GM12873 (cell line): Measurements from ENCODE around the gene CD81.

Experiments used
- TF ChIP-seq, protein P1 (sequence below): IDR thresholded peaks from 2 replicates; pipeline ENCODE4 v1.5.1; 2012; ENCODE audit warnings: low read depth, mild to moderate bottlenecking, moderate library complexity, low read length, control low read depth; ENCODE audit not compliant: insufficient read depth; ENCODE audit errors: missing control alignments

Gene CD81

DNA sequence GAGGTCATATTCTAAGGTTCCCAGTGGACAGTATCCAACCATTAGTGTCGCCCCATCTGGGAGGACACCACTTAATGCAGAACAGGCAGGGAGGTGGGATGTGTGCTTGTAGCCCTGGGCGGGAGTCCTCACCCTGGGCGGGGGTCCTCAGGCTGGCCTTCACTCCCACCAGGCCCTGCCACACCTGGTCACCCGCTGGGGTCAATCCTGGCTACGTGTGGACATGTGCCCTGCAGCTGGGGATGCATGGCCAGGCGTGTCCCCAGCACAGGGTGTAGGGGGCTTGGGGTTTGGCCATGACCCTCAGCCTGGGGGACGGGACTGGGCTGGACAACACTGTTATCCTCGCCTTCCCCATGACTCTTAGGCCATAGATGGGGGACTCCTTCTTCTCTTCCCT is 48.4 kb downstream of the CD81 start:
- TF ChIP-seq, protein P1, sequence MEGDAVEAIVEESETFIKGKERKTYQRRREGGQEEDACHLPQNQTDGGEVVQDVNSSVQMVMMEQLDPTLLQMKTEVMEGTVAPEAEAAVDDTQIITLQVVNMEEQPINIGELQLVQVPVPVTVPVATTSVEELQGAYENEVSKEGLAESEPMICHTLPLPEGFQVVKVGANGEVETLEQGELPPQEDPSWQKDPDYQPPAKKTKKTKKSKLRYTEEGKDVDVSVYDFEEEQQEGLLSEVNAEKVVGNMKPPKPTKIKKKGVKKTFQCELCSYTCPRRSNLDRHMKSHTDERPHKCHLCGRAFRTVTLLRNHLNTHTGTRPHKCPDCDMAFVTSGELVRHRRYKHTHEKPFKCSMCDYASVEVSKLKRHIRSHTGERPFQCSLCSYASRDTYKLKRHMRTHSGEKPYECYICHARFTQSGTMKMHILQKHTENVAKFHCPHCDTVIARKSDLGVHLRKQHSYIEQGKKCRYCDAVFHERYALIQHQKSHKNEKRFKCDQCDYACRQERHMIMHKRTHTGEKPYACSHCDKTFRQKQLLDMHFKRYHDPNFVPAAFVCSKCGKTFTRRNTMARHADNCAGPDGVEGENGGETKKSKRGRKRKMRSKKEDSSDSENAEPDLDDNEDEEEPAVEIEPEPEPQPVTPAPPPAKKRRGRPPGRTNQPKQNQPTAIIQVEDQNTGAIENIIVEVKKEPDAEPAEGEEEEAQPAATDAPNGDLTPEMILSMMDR = no peak

GRCh38 chr11:2426221-2426620 is 49.1 kb downstream of the CD81 start:
- TF ChIP-seq, protein P1 = no peak

DNA sequence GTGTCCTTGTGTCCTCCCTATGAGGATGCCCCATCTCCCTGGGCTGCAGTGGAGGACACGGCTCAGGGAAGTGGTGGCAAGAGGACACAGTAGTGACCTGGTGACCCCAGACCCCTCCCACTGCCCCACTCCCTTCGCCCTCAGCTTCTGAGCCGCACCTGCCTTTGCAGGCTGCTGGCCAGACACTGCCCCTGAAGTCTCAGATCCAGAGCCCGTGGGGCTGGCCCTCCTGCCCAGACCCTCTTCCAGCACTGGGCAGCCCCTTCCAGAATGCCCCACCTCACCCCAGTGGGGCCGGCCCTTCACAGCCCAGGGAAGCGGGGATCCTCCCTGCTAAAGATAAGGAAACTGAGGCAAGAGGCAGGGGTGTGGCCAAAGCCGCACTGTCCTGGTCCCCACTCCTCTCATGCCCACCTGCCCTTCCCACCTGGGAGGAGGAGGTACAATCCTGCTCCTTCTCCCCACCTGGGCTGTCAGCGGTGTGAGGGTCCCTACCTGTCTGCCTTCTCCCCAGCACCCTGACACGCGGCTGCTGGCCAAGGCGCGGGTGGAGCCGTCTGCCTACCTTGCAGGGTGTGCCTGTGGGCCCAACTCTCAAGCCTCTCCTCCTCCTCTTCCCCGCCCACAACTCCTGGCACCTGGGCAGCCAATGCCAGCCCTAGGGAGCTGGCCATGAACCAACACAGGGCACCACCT is 49.9 kb downstream of the CD81 start:
- TF ChIP-seq, protein P1 = no peak

DNA sequence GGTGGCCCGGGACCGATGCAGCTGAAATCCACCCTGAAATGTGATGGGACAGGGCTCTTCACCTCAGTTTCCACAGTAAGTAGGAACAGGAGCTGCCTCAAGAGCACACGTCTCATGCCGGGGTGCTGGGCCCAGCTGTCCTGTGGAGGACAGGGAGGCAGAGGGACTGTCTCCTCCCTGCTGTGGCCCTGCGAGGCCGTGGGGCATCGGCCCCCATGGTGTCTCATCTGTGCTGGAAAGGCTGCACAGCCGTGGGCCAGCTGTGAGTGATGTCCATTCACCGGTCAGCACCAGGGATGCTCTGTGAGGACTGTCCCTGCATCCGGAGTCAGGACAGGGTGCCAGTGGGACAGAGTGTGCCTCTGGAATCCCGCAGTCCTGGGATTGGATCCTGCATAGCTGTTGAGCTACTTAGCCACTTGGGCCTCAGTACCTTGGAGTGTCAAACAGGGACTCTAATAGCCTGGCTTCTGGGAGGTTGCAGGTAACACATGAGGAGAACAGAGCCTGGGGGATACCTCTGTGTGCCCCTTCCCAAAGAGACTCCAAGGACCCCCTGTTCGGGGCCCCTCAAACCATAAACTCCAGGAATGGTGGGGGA is 50.7 kb downstream of the CD81 start:
- TF ChIP-seq, protein P1 = no peak

GRCh38 chr11:2428322-2428795 is 51.2 kb downstream of the CD81 start:
- TF ChIP-seq, protein P1 = peak; percentile 87

DNA sequence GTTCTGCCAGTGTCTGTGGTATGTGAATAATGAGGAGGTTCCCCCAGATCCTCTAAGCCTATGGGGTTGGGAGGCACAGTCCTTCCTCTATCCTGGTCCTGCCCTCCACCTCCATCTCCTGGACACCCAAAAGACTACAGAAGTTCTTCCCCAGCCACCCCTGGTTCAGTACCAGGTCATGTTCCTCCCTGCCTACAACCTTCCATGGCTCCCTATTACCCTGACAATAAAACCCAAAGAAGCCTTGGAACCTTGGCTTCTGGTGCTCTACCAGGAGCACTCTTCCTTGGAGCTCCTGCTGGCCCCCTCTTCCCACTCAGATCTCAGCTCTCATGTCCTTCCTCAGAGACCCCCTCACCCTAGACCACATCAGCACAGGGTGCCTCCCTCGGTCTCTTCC is 54.3 kb downstream of the CD81 start:
- TF ChIP-seq, protein P1 = no peak

GRCh38 chr11:2432171-2432621 is 55.1 kb downstream of the CD81 start:
- TF ChIP-seq, protein P1 = no peak
